SK-N-SH (cell line): ENCODE data around the gene NPW. TPM values are rescaled to one million over a fixed set of nuclear protein-coding genes. Genes with fewer than 3 reads are reported as not detected.

Experiments used
- CTCF ChIA-PET: fragments of 300-600, 350-600 bp; formaldehyde crosslinking; extraction: SDS; loops from one replicate; lab custom pipeline; 2021; lab: Yijun Ruan, JAX
- POLR2A ChIA-PET: fragments of 350-600 bp; sonication (Branson Sonifier 250); formaldehyde crosslinking; extraction: SDS; loops from one replicate; lab custom pipeline; 2020; ENCODE audit warnings: antibody characterized with exemption, inconsistent platforms; lab: Yijun Ruan, JAX
- DNase-seq: peaks from one replicate; pipeline ENCODE4 v3.0.0; 2012
- H2AFZ ChIP-seq: fragments of 200-600 bp; sonication (generic); 2 replicates; pipeline ENCODE4 v1.8.1; 2016; ENCODE audit warnings: antibody characterized with exemption, mild to moderate bottlenecking, low read depth
- H3F3A ChIP-seq: fragments of 200-600 bp; sonication (generic); replicated peaks from 2 replicates; pipeline ENCODE3; 2016; ENCODE audit warnings: antibody characterized with exemption, mild to moderate bottlenecking; ENCODE audit not compliant: insufficient read depth
- H3K27ac ChIP-seq, 2 experiments: fragments of 200-500 bp in 1 of 2; fragments of 200-600 bp in 1 of 2; sonication (Bioruptor generic) in 1 of 2; sonication (generic), shearing (Covaris generic) in 1 of 2; 2 replicates each; pipeline versions ENCODE4 v1.5.1 to v1.6.1; 2014 to 2016; ENCODE audit warnings: low read depth in 2 of 2, inconsistent platforms in 1 of 2, low read length in 1 of 2, mild to moderate bottlenecking in 1 of 2, mixed read lengths in 1 of 2
- H3K27me3 ChIP-seq: fragments of 200-600 bp; sonication (generic), shearing (Covaris generic); 2 replicates; pipeline ENCODE4 v1.6.1; 2016; ENCODE audit warnings: mixed run types; ENCODE audit not compliant: insufficient read depth
- H3K36me3 ChIP-seq, 2 experiments: fragments of 200-500 bp in 1 of 2; fragments of 200-600 bp in 1 of 2; sonication (Bioruptor generic) in 1 of 2; sonication (generic) in 1 of 2; replicated peaks in 1 of 2; 2 replicates each; pipeline versions ENCODE3 to v1.5.1; 2014 to 2016; ENCODE audit warnings: low read length in 1 of 2, mild to moderate bottlenecking in 1 of 2; ENCODE audit not compliant: insufficient read depth in 2 of 2, control insufficient read depth in 1 of 2
- H3K4me1 ChIP-seq, 2 experiments: fragments of 200-500 bp in 1 of 2; fragments of 200-600 bp in 1 of 2; sonication (Bioruptor generic) in 1 of 2; sonication (generic), shearing (Covaris generic) in 1 of 2; 2 replicates each; pipeline versions ENCODE4 v1.5.1 to v1.6.1; 2014 to 2016; ENCODE audit warnings: low read depth in 1 of 2, low read length in 1 of 2, mixed run types in 1 of 2; ENCODE audit not compliant: insufficient read depth in 2 of 2, control insufficient read depth in 1 of 2
- H3K4me2 ChIP-seq: fragments of 200-600 bp; sonication (generic), shearing (Covaris generic); 2 replicates; pipeline ENCODE4 v1.6.1; 2017; ENCODE audit warnings: mixed run types
- H3K4me3 ChIP-seq, 2 experiments: fragments of 200-500 bp in 1 of 2; fragments of 200-600 bp in 1 of 2; sonication (Bioruptor generic) in 1 of 2; sonication (generic), shearing (Covaris generic) in 1 of 2; 2 replicates each; pipeline versions ENCODE4 v1.5.1 to v1.8.1; 2014 to 2016; ENCODE audit warnings: low read depth in 2 of 2, inconsistent platforms in 1 of 2, low read length in 1 of 2, mild to moderate bottlenecking in 1 of 2, mixed read lengths in 1 of 2, moderate library complexity in 1 of 2
- H3K79me2 ChIP-seq: fragments of 200-600 bp; sonication (generic); 2 replicates; pipeline ENCODE4 v1.8.1; 2017; ENCODE audit warnings: mild to moderate bottlenecking; ENCODE audit not compliant: insufficient read depth
- H3K9ac ChIP-seq: fragments of 200-600 bp; sonication (generic); 2 replicates; pipeline ENCODE4 v1.6.1; 2017; ENCODE audit warnings: mixed run types
- H3K9me2 ChIP-seq: fragments of 200-600 bp; sonication (generic); 2 replicates; pipeline ENCODE4 v1.6.1; 2017; ENCODE audit warnings: mixed run types
- H3K9me3 ChIP-seq: fragments of 200-600 bp; sonication (generic); 2 replicates; pipeline ENCODE4 v1.6.1; 2017; ENCODE audit warnings: mixed run types, mild to moderate bottlenecking, moderate library complexity
- H4K20me1 ChIP-seq: fragments of 200-600 bp; sonication (generic); 2 replicates; pipeline ENCODE4 v1.6.1; 2017; ENCODE audit warnings: mild to moderate bottlenecking, mixed run types; ENCODE audit not compliant: insufficient read depth
- ELF1 ChIP-seq: IDR thresholded peaks from 2 replicates; pipeline ENCODE4 v1.4.0; 2012
- EP300 ChIP-seq, 2 experiments: IDR thresholded peaks; 2 replicates each; pipeline versions ENCODE4 v1.4.0 to v1.6.1; 2012; ENCODE audit warnings: borderline replicate concordance in 1 of 2, low read depth in 1 of 2, low read length in 1 of 2
- FOSL2 ChIP-seq: IDR thresholded peaks from 2 replicates; pipeline ENCODE4 v1.4.0; 2012; ENCODE audit warnings: low read depth, mild to moderate bottlenecking, moderate library complexity, borderline replicate concordance
- MAX ChIP-seq: IDR thresholded peaks from 2 replicates; pipeline ENCODE4 v1.4.0; 2012; ENCODE audit warnings: low read depth
- MEF2A ChIP-seq: IDR thresholded peaks from 2 replicates; pipeline ENCODE4 v1.4.0; 2012; ENCODE audit warnings: low read depth, borderline replicate concordance
- MXI1 ChIP-seq: IDR thresholded peaks from 2 replicates; pipeline ENCODE4 v1.6.1; 2012; ENCODE audit warnings: mild to moderate bottlenecking, low read depth, low read length, improper control_type of control experiment
- NFIC ChIP-seq: IDR thresholded peaks from 2 replicates; pipeline ENCODE4 v1.4.0; 2012; ENCODE audit warnings: borderline replicate concordance
- POLR2AphosphoS5 ChIP-seq: IDR thresholded peaks from 2 replicates; pipeline ENCODE4 v1.6.1; 2012; ENCODE audit warnings: low read depth, low read length
- RCOR1 ChIP-seq: fragments of 150-350 bp; IDR thresholded peaks from 2 replicates; pipeline ENCODE4 v1.6.1; 2017; ENCODE audit warnings: antibody characterized with exemption, low read length
- RFX5 ChIP-seq: IDR thresholded peaks from 2 replicates; pipeline ENCODE4 v1.6.1; 2012; ENCODE audit warnings: mild to moderate bottlenecking, improper control_type of control experiment, low read length
- SIN3A ChIP-seq: IDR thresholded peaks from 2 replicates; pipeline ENCODE4 v1.6.1; 2012; ENCODE audit warnings: low read depth, mild to moderate bottlenecking, low read length, moderate library complexity, borderline replicate concordance
- TAF1 ChIP-seq: IDR thresholded peaks from 2 replicates; pipeline ENCODE4 v1.6.1; 2012; ENCODE audit warnings: low read depth, mild to moderate bottlenecking, low read length, moderate library complexity, borderline replicate concordance
- TEAD4 ChIP-seq: IDR thresholded peaks from 2 replicates; pipeline ENCODE4 v1.4.0; 2012; ENCODE audit warnings: mild to moderate bottlenecking, borderline replicate concordance; ENCODE audit not compliant: insufficient read depth
- USF2 ChIP-seq: fragments of 150-350 bp; IDR thresholded peaks from 2 replicates; pipeline ENCODE4 v1.6.1; 2017; ENCODE audit warnings: antibody characterized with exemption, low read length, low read depth, borderline replicate concordance
- WGBS: methylation state at CpG from one replicate; pipeline ENCODE4 v1.1.6; 2017; ENCODE audit warnings: low lambda C conversion rate; 5-methylcytosine and 5-hydroxymethylcytosine counted together
- polyA plus RNA-seq, 3 experiments: library from polyadenylated mRNA; depleted of rRNA; stranded (reverse); fragments of >200 nt; gene quantifications; 2 replicates each; pipeline ENCODE4 v1.2.3, GENCODE V29; 2012
- TF ChIP-seq, protein P1 (sequence below): fragments of 200-600 bp; sonication (generic); IDR thresholded peaks from 2 replicates; pipeline ENCODE4 v1.6.1; 2017; ENCODE audit warnings: antibody characterized with exemption, mild to moderate bottlenecking, moderate library complexity
- TF ChIP-seq, protein P2 (sequence below): IDR thresholded peaks from 2 replicates; pipeline ENCODE4 v1.4.0; 2012; ENCODE audit warnings: low read depth, borderline replicate concordance

Gene NPW
- polyA plus RNA-seq, 1 of the 3 experiments (the other 2 are of a cell fraction) = 1.1 TPM

DNA sequence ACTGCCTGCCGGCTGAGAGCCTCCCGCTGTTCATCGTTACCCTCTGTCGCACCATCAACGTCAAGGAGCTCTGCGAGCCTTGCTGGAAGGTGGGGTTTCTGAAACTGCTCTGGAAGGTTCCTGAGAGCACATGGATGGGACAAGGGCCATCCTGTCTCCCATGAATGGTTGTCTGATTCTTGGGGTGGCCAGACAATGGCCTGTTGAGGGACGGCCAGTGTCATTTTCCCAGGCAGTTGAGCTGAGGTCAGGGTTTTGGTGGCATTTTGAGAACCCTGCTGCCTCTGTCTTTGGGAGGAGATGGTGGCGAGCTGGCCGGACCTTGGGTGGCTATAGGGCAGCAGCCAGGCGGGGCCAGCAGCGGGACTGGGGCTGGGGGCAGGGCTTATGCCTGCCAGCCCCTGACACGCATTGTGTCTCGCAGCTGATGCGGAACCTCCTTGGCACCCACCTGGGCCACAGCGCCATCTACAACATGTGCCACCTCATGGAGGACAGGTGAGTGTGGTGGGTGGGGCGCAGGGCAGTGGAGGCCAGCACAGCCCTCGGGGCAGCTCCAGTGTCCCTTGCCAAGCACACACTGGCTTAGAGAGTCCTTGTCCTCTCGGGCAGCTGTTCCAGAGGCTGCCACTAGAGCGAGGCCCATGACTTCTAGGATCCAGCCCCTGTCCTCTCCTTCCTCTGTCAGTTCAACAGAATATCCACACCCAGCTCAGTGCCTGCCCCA, 37.3 kb downstream of the NPW start:
- no peak overlapping the region for H3K27ac ChIP-seq
- no peaks in the 10 kb centered on the region for H3F3A ChIP-seq
- H3K9me2 ChIP-seq = no peaks in the 10 kb centered on the region
- TF ChIP-seq FOSL2 = no peak
- TF ChIP-seq, protein P1, sequence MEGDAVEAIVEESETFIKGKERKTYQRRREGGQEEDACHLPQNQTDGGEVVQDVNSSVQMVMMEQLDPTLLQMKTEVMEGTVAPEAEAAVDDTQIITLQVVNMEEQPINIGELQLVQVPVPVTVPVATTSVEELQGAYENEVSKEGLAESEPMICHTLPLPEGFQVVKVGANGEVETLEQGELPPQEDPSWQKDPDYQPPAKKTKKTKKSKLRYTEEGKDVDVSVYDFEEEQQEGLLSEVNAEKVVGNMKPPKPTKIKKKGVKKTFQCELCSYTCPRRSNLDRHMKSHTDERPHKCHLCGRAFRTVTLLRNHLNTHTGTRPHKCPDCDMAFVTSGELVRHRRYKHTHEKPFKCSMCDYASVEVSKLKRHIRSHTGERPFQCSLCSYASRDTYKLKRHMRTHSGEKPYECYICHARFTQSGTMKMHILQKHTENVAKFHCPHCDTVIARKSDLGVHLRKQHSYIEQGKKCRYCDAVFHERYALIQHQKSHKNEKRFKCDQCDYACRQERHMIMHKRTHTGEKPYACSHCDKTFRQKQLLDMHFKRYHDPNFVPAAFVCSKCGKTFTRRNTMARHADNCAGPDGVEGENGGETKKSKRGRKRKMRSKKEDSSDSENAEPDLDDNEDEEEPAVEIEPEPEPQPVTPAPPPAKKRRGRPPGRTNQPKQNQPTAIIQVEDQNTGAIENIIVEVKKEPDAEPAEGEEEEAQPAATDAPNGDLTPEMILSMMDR = peak; percentile 23; the same call in 1 of the 2 replicates
- WGBS = 100% methylated on average over 4 of the region's 19 CpGs
- ChIA-PET CTCF (interaction anchor here (0.6 to 2.3 kb wide), 8 partner anchors 10 to 698 kb away, joined by 3 to 8 read pairs (median 4); no protein-coding TSS in a partner anchor), POLR2A (interaction anchor here (1.2 kb wide), 2 partner anchors 10 to 98 kb away, joined by 3 to 5 read pairs; partner anchors contain the start of gene TRAF7)
- no peak overlapping the region for H3K4me2 ChIP-seq
- H3K9me3 ChIP-seq = no peaks in the 10 kb centered on the region
- H3K27me3 ChIP-seq = no peaks in the 10 kb centered on the region
- no peak overlapping the region for H2AFZ ChIP-seq
- no peaks in the 10 kb centered on the region for H4K20me1 ChIP-seq
- H3K79me2 ChIP-seq = peaks cover 2% of the 10 kb centered on the region; the same call in 1 of the 2 replicates
- no peak overlapping the region for H3K4me3 ChIP-seq
- no peak for DNase-seq
- H3K9ac ChIP-seq = no peak overlapping the region
- peaks cover 2 to 64% of the 10 kb centered on the region in 2 experiments for H3K36me3 ChIP-seq
- no peaks in the 10 kb centered on the region for H3K4me1 ChIP-seq

GRCh38 chr16:2057438-2057837, 37.9 kb downstream of the NPW start:
- DNase-seq = no peak
- CTCF ChIA-PET = interaction anchor here (0.6 to 2.3 kb wide), 4 partner anchors 35 to 86 kb away, joined by 3 to 8 read pairs (median 5); no protein-coding TSS in a partner anchor
- Histone ChIP-seq H3K9ac (no peak overlapping the region), H3K9me2 (no peaks in the 10 kb centered on the region)
- WGBS = 94% methylated on average over 10 of the region's 10 CpGs
- TF ChIP-seq FOSL2 = no peak
- TF ChIP-seq ELF1 = no peak
- no peak for TF ChIP-seq POLR2AphosphoS5
- no peak for TF ChIP-seq USF2
- no peak for TF ChIP-seq RCOR1
- TF ChIP-seq EP300 (IDR thresholded peaks at IDR 0.05; ENCODE audit: borderline replicate concordance in 1 of 2, low read depth in 1 of 2, low read length in 1 of 2) = no peak
- TF ChIP-seq SIN3A = no peak
- no peak for TF ChIP-seq MXI1
- TF ChIP-seq RFX5 = no peak
- no peak for TF ChIP-seq MEF2A
- TF ChIP-seq, protein P2, sequence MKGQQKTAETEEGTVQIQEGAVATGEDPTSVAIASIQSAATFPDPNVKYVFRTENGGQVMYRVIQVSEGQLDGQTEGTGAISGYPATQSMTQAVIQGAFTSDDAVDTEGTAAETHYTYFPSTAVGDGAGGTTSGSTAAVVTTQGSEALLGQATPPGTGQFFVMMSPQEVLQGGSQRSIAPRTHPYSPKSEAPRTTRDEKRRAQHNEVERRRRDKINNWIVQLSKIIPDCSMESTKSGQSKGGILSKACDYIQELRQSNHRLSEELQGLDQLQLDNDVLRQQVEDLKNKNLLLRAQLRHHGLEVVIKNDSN = no peak
- no peak for TF ChIP-seq TAF1
- no peak for TF ChIP-seq TEAD4
- TF ChIP-seq MAX = no peak
- TF ChIP-seq NFIC = no peak
- TF ChIP-seq, all 33 proteins: peak for 0
- Histone ChIP-seq H3K4me2 (no peak overlapping the region), H3K79me2 (no peaks in the 10 kb centered on the region; the same call in 1 of the 2 replicates), H2AFZ (no peak overlapping the region), H3K27me3 (no peaks in the 10 kb centered on the region), H3F3A (no peaks in the 10 kb centered on the region), H3K9me3 (no peaks in the 10 kb centered on the region), H3K4me1 (no peaks in the 10 kb centered on the region), H3K36me3 (peaks cover 0 to 69% of the 10 kb centered on the region in 2 experiments), H3K27ac (no peak overlapping the region), H3K4me3 (no peak overlapping the region), H4K20me1 (no peaks in the 10 kb centered on the region)
- POLR2A ChIA-PET = interaction anchor here (1.2 kb wide), 2 partner anchors 11 to 98 kb away, joined by 3 to 5 read pairs; partner anchors contain the start of gene TRAF7
